Kidney (tissue), 14 donors: Measurements from ENCODE around the gene ZNF443. TPM values are rescaled to one million over a fixed set of nuclear protein-coding genes. Genes with fewer than 3 reads are reported as not detected.
A peak's percentile ranks its signal among the peaks of the same experiment; 100 is the strongest.
"Not testable (repeated sequence)": the region's sequence is repeated elsewhere in the genome, so short reads cannot be mapped to it uniquely, and the experiment has no call there.

Experiments used
- DNase-seq, 5 donors: peaks; one replicate each; pipeline ENCODE4 v3.0.0-alpha.2; 2013 to 2020
- FAIRE-seq: peaks from 2 replicates; lab custom pipeline; 2012; peaks lifted over from hg19 to GRCh38; lab: Jason Lieb, UNC
- H3K27ac ChIP-seq, 2 donors: one replicate each; pipeline ENCODE4 v1.7.0; 2013; ENCODE audit warnings: low read depth in 2 of 2, low read length in 2 of 2, inconsistent platforms in 1 of 2
- H3K27me3 ChIP-seq: one replicate; pipeline ENCODE4 v1.7.1; 2013; ENCODE audit warnings: low read length, inconsistent platforms; ENCODE audit not compliant: control insufficient read depth, insufficient read depth
- H3K36me3 ChIP-seq, 3 donors: one replicate each; pipeline versions ENCODE4 v1.7.0 to v1.7.1; 2013; ENCODE audit warnings: low read length in 3 of 3, control low read depth in 1 of 3, inconsistent platforms in 1 of 3; ENCODE audit not compliant: insufficient read depth in 3 of 3, control insufficient read depth in 2 of 3
- H3K4me1 ChIP-seq, 3 donors: one replicate each; pipeline versions ENCODE4 v1.7.0 to v1.7.1; 2013; ENCODE audit warnings: low read length in 3 of 3, inconsistent platforms in 1 of 3, low read depth in 1 of 3; ENCODE audit not compliant: control insufficient read depth in 2 of 3, insufficient read depth in 2 of 3
- H3K4me3 ChIP-seq, 3 donors: one replicate each; pipeline versions ENCODE4 v1.7.0 to v1.8.1; 2013; ENCODE audit warnings: low read length in 3 of 3, control low read depth in 1 of 3, inconsistent platforms in 1 of 3
- H3K9ac ChIP-seq, 3 donors: one replicate each; pipeline versions ENCODE4 v1.7.0 to v1.7.1; 2013; ENCODE audit warnings: low read length in 3 of 3, control low read depth in 1 of 3, inconsistent platforms in 1 of 3
- H3K9me3 ChIP-seq, 3 donors: one replicate each; pipeline versions ENCODE4 v1.7.0 to v1.7.1; 2013; ENCODE audit warnings: low read length in 3 of 3, control low read depth in 1 of 3, inconsistent platforms in 1 of 3; ENCODE audit not compliant: control insufficient read depth in 2 of 3, insufficient read depth in 1 of 3
- CTCF ChIP-seq: IDR thresholded peaks from 3 replicates; pipeline ENCODE4 v1.5.1; 2012; ENCODE audit warnings: mild to moderate bottlenecking, moderate library complexity, borderline replicate concordance; ENCODE audit not compliant: insufficient read depth; ENCODE audit errors: extremely low read depth
- intact Hi-C: fragments of 100-400 bp; cut with DNase I; formaldehyde crosslinking; loops from one replicate; pipeline ENCODE4 v1.11.1; 2022
- polyA plus RNA-seq: library from polyadenylated mRNA; stranded (reverse); fragments of 350-450 nt; fragmentation: Illumina TruSeq; extraction: RNeasy Lipid Tissue Mini Kit (QIAGEN cat#74804); gene quantifications from one replicate; pipeline ENCODE4 v1.2.3, GENCODE V29; 2014; ENCODE audit warnings: low read depth, low replicate concordance; ENCODE audit not compliant: insufficient read depth
- total RNA-seq: library from RNA; stranded (reverse); fragmentation: NEBNext Ultra II Directional; extraction: Animal tissue kit (Norgen Biotek cat#: 25700); gene quantifications from one replicate; pipeline ENCODE4 v1.2.1, GENCODE V29; 2021
- donor health status: control.
- donor health status: control.
- donor health status: control.
- donor health status: control.
- donor health status: control.
- donor health status: DM: yes; HTN: yes; CAD: no.
- donor health status: Normal renal cell carcinoma (clear cell type).

The ZNF443 gene
- total and polyA plus RNA-seq, 2 donors from 2014 or later, result 4.1 to 8.4 TPM

GRCh38 chr19:12448808-12449207, 8.0 kb upstream of the ZNF443 start:
- Histone ChIP-seq H3K9me3 (peaks cover 0 to 8% (median 2%) of the 10 kb centered on the region in 3 donors), H3K4me3 (no peak overlapping the region), H3K36me3 (no peaks in the 10 kb centered on the region), H3K9ac (no peak overlapping the region), H3K27me3 (no peaks in the 10 kb centered on the region), H3K27ac (no peak overlapping the region), H3K4me1 (no peaks in the 10 kb centered on the region)
- FAIRE-seq (no peak), DNase-seq (no peak)
- intact Hi-C loops, result no loop called here
- TF ChIP-seq CTCF, result no peak

- H3K4me1 ChIP-seq, H3K9me3 ChIP-seq, H3K36me3 ChIP-seq, intact Hi-C loops, H3K27me3 ChIP-seq, FAIRE-seq: not testable (repeated sequence)
- H3K27ac ChIP-seq, result peak overlapping the region; percentile 69 to 75
- H3K9ac ChIP-seq, result peak overlapping the region; percentile 41 to 71 (median 47)
- DNase-seq, result peak in 3 of 5 donors; percentile 47 to 68 (median 61)
- peak overlapping the region; percentile 64 to 79 (median 68) for H3K4me3 ChIP-seq
Measured at GRCh38 chr19:12439686-12440540, 908 bp downstream of the ZNF443 start.

GRCh38 chr19:12430726-12431299, 10.0 kb downstream of the ZNF443 start:
- H3K27ac ChIP-seq, H3K9ac ChIP-seq, H3K27me3 ChIP-seq, H3K4me1 ChIP-seq, FAIRE-seq, intact Hi-C loops, DNase-seq, H3K9me3 ChIP-seq, H3K4me3 ChIP-seq: not testable (repeated sequence)
- peaks cover 2 to 15% (median 11%) of the 10 kb centered on the region in 3 donors for H3K36me3 ChIP-seq

GRCh38 chr19:12425888-12426274, 14.9 kb downstream of the ZNF443 start:
- Histone ChIP-seq H3K9me3 (no peaks in the 10 kb centered on the region), H3K4me1 (no peaks in the 10 kb centered on the region), H3K27ac (no peak overlapping the region), H3K27me3 (no peaks in the 10 kb centered on the region), H3K9ac (no peak overlapping the region), H3K36me3 (peaks cover 0 to 6% (median 6%) of the 10 kb centered on the region in 3 donors), H3K4me3 (no peak overlapping the region)
- intact Hi-C loops, result no loop called here
- no peak for FAIRE-seq
- no peak for DNase-seq
- TF ChIP-seq CTCF, result no peak
